Mesodermal cell (in vitro differentiated cells): ENCODE results near the gene TLE3.
"Not testable (repeated sequence)": the region's sequence is repeated elsewhere in the genome, so short reads cannot be mapped to it uniquely, and the experiment has no call there.

Source experiments
- H3K27ac ChIP-seq: 2 replicates; pipeline ENCODE4 v1.7.0; 2013; ENCODE audit warnings: mild to moderate bottlenecking, low read depth, low read length, moderate library complexity; ENCODE audit not compliant: severe bottlenecking
- H3K36me3 ChIP-seq: 2 replicates; pipeline ENCODE4 v1.7.1; 2013; ENCODE audit warnings: mild to moderate bottlenecking, low read length, moderate library complexity; ENCODE audit not compliant: control insufficient read depth, insufficient read depth
- H3K4me1 ChIP-seq: one replicate; pipeline ENCODE4 v1.7.1; 2013; ENCODE audit warnings: mild to moderate bottlenecking, low read length; ENCODE audit not compliant: insufficient read depth, control insufficient read depth, poor library complexity, severe bottlenecking
- H3K4me3 ChIP-seq: 2 replicates; pipeline ENCODE4 v1.7.0; 2013; ENCODE audit warnings: low read length, control low read depth, mild to moderate bottlenecking; ENCODE audit not compliant: insufficient read depth, poor library complexity, severe bottlenecking; ENCODE audit errors: extremely low read depth
- H3K9me3 ChIP-seq: 2 replicates; pipeline ENCODE4 v1.7.1; 2013; ENCODE audit warnings: mild to moderate bottlenecking, low read length, moderate library complexity; ENCODE audit not compliant: control insufficient read depth
- WGBS, 2 experiments: methylation state at CpG; one replicate each; pipeline ENCODE4 v1.1.5; 2013; ENCODE audit warnings: missing lambda C conversion rate in 2 of 2; ENCODE audit not compliant: insufficient coverage in 2 of 2; 5-methylcytosine and 5-hydroxymethylcytosine counted together

TLE3 gene

DNA sequence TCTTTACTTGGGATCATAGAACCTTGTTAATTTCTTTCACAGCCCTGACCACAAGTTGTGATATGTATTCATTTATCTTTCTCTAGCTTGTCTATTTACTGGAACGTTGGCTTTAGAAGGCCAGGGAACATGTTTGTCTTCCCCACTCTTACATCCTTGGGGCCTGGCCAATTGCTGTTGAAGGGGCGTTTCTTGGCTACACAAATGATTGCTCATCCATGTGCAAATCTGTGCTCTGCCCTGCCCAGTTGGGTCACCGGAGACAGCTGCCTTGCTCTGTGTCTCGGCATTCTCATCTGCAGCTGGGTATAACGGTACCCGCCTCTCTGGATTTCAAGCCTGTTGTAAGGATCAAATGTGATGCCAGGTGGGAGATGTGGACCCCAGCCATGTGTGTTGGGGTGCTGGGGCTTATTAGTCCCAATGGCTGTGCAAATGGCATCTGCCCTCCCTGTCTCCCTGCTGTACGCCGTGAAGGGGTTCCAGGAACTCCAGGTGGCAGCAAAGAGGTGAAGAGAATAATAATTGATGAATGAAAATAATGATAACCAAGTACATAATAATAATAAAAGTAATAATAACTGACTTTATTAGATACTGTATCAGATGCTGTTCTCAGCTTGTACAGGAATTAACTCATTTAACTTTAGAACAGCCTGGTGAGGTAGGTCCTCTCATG is 24.0 kb upstream of the TLE3 start:
- WGBS, 2 experiments = 92 to 93% methylated on average over 6 of the region's 8 CpGs

DNA sequence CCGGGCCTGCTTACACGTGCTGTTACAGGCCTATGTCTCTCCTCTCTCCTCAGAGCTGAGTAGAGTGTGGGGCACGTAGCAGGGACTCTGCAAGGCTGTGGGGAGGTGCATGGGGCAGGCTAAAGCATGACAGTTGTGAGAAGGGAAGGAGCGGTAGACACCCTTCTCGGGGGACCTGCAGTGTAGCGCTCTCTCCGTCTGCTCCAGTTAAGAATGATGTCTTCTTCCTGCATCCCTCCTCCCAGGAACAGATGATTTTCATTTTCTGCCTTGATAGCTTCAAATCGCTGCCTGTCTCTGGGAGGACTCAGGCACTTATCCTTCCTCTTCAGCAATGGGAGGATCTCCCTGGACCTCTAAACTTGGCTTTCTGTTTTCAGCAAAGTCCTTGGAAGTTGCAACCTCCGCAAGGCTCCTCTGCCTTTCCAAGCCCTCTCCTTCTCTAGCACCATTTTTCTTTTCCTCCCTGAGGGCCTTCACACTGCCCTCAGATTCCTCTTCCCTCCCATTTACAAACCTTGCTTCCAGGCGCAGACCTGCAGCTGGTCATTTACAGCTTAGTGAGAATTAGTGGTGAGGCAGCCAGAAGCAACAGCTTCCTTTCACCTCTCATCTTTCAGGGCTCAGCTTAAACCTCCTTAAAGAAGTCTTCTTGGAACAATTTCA is 23.4 kb upstream of the TLE3 start:
- H3K4me3 ChIP-seq = no peak overlapping the region
- WGBS, 2 experiments = 84 to 96% methylated on average over 8 to 10 of the region's 10 CpGs

More for the DNA sequence above, 24.0 kb upstream of the TLE3 start:
- Histone ChIP-seq H3K4me1 (no peaks in the 10 kb centered on the region), H3K36me3 (no peaks in the 10 kb centered on the region), H3K27ac (no peak overlapping the region), H3K4me3 (no peak overlapping the region), H3K9me3 (no peaks in the 10 kb centered on the region)

DNA sequence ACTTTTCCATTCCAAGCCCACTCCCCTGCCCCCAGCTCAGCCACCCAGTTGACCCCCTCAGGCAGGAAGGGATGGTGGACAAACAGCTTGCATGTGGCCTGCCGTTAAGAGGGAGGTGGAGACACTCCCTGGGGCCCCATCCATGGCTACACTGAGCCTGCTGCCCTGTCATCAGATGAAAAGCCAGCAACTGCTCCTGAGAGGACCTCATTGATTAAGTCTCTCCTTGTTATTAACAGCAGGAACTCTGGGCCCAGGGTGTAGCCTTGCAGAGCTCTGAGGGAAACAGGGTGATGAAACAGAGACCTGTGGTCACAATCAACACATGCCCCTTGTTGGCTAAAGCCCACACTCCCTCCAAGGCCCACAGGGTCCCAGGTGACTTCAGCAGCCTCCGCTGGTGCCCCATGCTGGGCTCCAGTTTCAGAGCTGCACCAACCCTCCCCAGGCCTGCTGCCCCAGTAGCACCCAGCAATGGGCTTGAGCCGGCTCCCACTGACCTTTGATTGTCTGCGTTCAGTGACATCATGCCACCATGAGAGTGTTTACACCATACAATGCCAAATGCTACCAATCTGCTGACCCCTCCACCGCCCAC is 22.3 kb upstream of the TLE3 start:
- Histone ChIP-seq H3K4me1 (no peaks in the 10 kb centered on the region), H3K36me3 (no peaks in the 10 kb centered on the region), H3K9me3 (no peaks in the 10 kb centered on the region), H3K27ac (no peak overlapping the region), H3K4me3 (no peak overlapping the region)
- WGBS, 2 experiments = 76 to 81% methylated on average over 4 to 5 of the region's 5 CpGs

More for the DNA sequence above, 23.4 kb upstream of the TLE3 start:
- no peaks in the 10 kb centered on the region for H3K36me3 ChIP-seq
- no peaks in the 10 kb centered on the region for H3K9me3 ChIP-seq
- H3K27ac ChIP-seq = no peak overlapping the region
- H3K4me1 ChIP-seq = no peaks in the 10 kb centered on the region

DNA sequence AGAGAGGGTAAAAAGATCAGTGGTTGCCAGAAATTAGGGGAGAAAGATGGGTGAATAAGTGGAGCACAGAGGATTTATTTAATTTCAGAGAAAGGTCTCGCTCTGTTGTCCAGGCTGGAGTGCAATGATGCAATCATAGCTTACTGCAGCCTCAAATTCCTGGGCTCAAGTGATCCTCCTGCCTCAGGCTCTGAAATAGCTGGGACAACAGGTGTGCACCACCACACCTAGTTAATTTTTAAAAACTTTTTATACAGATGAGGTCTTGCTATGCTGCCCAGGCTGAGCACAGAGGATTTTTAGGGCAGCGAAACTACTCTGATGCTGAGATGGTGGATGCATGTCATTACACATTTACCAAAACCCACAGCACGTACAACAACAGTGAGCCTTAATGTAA is 20.9 kb upstream of the TLE3 start:
- H3K4me3 ChIP-seq = no peak overlapping the region
- no peak overlapping the region for H3K27ac ChIP-seq
- no peaks in the 10 kb centered on the region for H3K36me3 ChIP-seq
- peaks cover 9% of the 10 kb centered on the region for H3K4me1 ChIP-seq
- no peaks in the 10 kb centered on the region for H3K9me3 ChIP-seq
- 86 to 100% methylated on average over 1 to 2 of the region's 3 CpGs for WGBS, 2 experiments

DNA sequence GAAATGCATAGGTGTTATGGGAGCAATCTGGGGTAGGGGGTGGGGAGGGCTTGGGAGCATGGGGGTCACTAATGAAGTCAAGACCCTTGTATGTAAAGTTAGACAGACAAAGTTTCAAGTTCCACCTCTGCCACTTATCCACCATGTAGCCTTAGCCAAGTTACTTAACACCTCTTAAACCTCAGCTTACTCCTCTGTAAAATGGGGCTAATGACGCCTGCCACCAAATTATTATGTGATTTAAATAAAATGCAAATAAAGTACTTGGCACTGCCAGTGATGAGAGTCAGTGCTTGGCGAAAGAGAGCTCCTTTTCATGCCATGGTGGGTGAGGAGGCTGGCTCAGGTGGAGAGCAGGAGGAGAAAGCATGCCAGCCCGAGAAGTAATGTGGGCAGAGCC is 18.6 kb upstream of the TLE3 start:
- no peak overlapping the region for H3K4me3 ChIP-seq
- H3K36me3 ChIP-seq = no peaks in the 10 kb centered on the region
- H3K27ac ChIP-seq = no peak overlapping the region
- no peaks in the 10 kb centered on the region for H3K9me3 ChIP-seq
- WGBS, 2 experiments = 100% methylated on average over 2 of the region's 3 CpGs
- peaks cover 21% of the 10 kb centered on the region for H3K4me1 ChIP-seq

DNA sequence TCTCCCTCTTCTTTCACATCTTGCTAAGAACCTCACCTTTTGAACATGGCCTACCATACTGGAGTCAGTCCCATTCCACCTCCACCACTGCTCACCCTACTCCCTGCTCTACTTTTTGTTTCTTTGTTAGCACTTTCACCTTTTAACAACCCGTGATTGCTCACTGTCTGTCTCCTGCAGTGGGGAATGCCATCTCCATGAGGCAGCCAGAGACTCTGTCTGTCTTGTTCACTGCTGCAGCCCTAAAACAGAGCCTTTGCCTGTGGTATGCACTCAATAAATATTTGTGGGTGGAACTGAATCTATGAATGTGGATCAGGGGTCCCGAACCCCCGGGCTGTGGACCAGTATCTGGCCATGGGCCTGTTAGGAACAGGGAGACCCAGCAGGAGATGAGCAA is 16.5 kb upstream of the TLE3 start:
- H3K9me3 ChIP-seq = no peaks in the 10 kb centered on the region
- H3K4me3 ChIP-seq = no peak overlapping the region
- no peak overlapping the region for H3K27ac ChIP-seq
- H3K36me3 ChIP-seq = no peaks in the 10 kb centered on the region
- 57% methylated on average over 3 of the region's 3 CpGs for WGBS, 2 experiments
- peaks cover 21% of the 10 kb centered on the region for H3K4me1 ChIP-seq

DNA sequence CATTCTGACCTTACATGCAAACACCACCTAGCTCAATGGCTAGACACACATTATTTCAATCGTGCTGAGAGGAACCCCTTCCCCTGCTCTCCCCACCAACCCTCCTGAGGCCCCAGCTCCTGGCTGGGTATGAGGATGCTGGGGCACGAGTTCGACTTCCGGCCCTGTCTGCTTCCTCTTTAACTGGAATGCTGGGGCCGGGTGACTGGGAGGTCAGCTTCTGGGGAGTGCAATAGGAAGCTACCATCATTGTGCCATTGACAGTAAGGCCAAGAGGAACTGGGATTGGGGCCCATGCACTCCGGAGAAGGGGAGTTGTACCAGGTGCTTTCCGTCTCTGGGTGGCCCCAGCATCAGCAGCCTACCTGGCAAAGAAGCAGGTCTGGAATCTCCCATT is 15.6 kb upstream of the TLE3 start:
- 92 to 98% methylated on average over 6 to 7 of the region's 7 CpGs for WGBS, 2 experiments
- Histone ChIP-seq H3K36me3 (no peaks in the 10 kb centered on the region), H3K9me3 (no peaks in the 10 kb centered on the region), H3K27ac (no peak overlapping the region), H3K4me1 (peaks cover 21% of the 10 kb centered on the region), H3K4me3 (no peak overlapping the region)

DNA sequence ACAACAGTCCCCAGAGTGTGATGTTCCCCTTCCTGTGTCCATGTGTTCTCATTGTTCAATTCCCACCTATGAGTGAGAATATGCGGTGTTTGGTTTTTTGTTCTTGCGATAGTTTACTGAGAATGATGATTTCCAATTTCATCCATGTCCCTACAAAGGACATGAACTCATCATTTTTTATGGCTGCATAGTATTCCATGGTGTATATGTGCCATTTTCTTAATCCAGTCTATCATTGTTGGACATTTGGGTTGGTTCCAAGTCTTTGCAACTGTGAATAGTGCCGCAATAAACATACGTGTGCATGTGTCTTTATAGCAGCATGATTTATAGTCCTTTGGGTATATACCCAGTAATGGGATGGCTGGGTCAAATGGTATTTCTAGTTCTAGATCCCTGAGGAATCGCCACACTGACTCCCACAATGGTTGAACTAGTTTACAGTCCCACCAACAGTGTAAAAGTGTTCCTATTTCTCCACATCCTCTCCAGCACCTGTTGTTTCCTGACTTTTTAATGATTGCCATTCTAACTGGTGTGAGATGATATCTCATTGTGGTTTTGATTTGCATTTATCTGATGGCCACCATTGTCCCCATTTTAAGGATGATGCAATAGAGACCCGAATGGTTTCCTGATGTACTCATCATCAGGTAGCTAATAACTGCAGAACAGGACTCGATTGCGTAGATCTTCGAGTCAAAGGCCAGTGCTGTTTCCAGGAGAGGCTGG is 15.0 kb upstream of the TLE3 start:
- not testable (repeated sequence) for H3K36me3 ChIP-seq, H3K4me3 ChIP-seq, H3K9me3 ChIP-seq, H3K27ac ChIP-seq
- 95 to 97% methylated on average over 4 of the region's 9 CpGs for WGBS, 2 experiments
- peaks cover 21% of the 10 kb centered on the region for H3K4me1 ChIP-seq

DNA sequence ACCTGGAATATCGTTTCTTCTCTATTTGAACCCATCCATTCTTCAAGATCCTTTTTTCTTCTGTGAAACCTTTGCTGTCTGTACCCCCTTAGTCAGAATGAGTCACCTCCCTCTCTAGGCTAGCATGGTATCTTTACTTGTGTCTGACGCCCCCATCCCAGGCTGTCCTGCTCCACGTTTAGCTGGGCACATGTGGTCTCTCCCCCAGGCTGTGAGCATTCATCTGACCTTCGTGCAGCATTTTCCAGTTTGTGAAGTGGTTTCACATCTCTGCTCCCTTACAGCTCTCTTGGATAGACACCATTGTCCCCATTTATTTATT is 14.3 kb upstream of the TLE3 start:
- H3K4me3 ChIP-seq = no peak overlapping the region
- WGBS, 2 experiments = 14 to 21% methylated on average over 2 to 3 of the region's 4 CpGs

DNA sequence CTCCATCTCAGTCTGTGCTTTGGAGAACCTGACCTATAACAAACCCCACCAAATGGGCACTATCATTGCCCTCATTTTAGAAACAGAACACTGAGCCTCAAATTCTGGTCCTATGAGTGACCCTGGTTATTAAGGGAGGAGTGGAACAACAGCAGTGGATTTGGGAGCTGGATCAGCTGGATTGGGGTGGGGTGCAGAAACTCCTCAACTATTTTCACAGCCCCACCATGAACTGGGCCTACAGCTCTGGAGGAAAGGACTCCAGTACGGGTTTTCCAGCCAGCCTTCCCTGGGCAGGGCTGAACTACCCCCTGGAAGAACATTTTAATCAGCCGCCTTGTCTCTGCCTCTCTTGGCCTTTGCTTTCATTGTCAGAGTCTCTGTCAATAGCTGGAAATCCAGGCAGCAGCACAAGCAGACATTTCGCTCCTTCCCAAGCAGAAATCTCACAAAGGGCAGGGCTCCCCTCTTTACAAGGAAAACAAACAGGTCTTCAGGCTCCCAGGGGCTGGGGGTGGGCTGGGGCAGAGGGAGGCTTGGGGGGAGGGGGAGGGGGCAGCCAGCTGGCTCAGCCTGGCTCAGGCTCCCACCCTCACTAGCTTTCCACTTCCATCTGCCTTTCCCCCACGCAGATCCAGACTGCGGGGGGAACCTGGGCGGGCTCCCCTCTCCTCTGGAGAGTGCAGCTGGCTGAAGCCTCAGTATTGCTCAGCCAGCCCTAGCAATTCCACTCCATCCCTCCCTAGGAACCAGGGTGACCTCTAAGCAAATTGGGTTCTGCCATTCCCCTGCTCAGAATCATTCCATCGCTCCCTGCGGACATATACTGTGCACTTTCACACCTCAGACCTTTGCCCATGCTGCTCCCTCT is 13.7 kb upstream of the TLE3 start:
- 2 to 4% methylated on average over 5 to 6 of the region's 8 CpGs for WGBS, 2 experiments
- peak overlapping the region; percentile 86 for H3K27ac ChIP-seq
- H3K36me3 ChIP-seq = no peaks in the 10 kb centered on the region
- peak overlapping the region; percentile 2 for H3K4me3 ChIP-seq
- H3K9me3 ChIP-seq = no peaks in the 10 kb centered on the region
- peaks cover 21% of the 10 kb centered on the region for H3K4me1 ChIP-seq

More for the DNA sequence above, 14.3 kb upstream of the TLE3 start:
- Histone ChIP-seq H3K36me3 (no peaks in the 10 kb centered on the region), H3K9me3 (no peaks in the 10 kb centered on the region), H3K4me1 (peaks cover 21% of the 10 kb centered on the region), H3K27ac (peak overlapping the region; percentile 86)
